B cell (primary cell): Measurements from ENCODE around the gene MTHFD1. TPM values are rescaled to one million over a fixed set of nuclear protein-coding genes. Genes with fewer than 3 reads are reported as not detected.

Experiments
- ATAC-seq: fragments of 200-7000 bp; cut with Tn5 transposase; one replicate; pipeline ENCODE4 v1.10.0; 2021; ENCODE audit warnings: low read depth, mild to moderate bottlenecking, moderate number of reproducible peaks, moderate library complexity
- CTCF ChIA-PET: fragments of 350-600 bp; sonication (Branson Sonifier 250); formaldehyde crosslinking; loops from one replicate; lab custom pipeline; 2021; ENCODE audit warnings: antibody characterized with exemption, inconsistent platforms; lab: Charles Lee
- POLR2A ChIA-PET: fragments of 350-600 bp; sonication (Branson Sonifier 250); formaldehyde crosslinking; loops from one replicate; lab custom pipeline; 2021; ENCODE audit warnings: antibody characterized with exemption; lab: Charles Lee
- DNase-seq: peaks from one replicate; pipeline ENCODE4 v3.0.0; 2013
- H2AFZ ChIP-seq: 2 replicates; pipeline ENCODE4 v1.6.1; 2012; ENCODE audit warnings: mild to moderate bottlenecking, low read depth, low read length; ENCODE audit not compliant: insufficient read depth, poor library complexity, severe bottlenecking
- H3K27ac ChIP-seq, 2 donors: 1 replicate in 1 of 2; 2 replicates in 1 of 2; pipeline ENCODE4 v1.5.1; 2012 to 2013; ENCODE audit warnings: low read length in 2 of 2, mild to moderate bottlenecking in 2 of 2, moderate library complexity in 1 of 2
- H3K27me3 ChIP-seq, 4 experiments: fragments of 200-600 bp in 1 of 4; sonication (generic) in 1 of 4; replicated peaks in 1 of 4; 1 replicate in 2 of 4; 2 replicates in 2 of 4; pipeline versions ENCODE4 v1.6.1 to v1.7.0; 2013 to 2016; ENCODE audit warnings: low read length in 3 of 4, mild to moderate bottlenecking in 2 of 4, mixed read lengths in 1 of 4, moderate library complexity in 1 of 4; ENCODE audit not compliant: insufficient read depth in 4 of 4, control insufficient read depth in 3 of 4; ENCODE audit errors: control extremely low read depth in 1 of 4
- H3K36me3 ChIP-seq, 2 experiments: replicated peaks in 1 of 2; 1 replicate in 1 of 2; 2 replicates in 1 of 2; pipeline versions ENCODE4 v1.6.1 to v1.7.1; 2013; ENCODE audit warnings: low read length in 1 of 2; ENCODE audit not compliant: insufficient read depth in 2 of 2, control insufficient read depth in 1 of 2; ENCODE audit errors: control extremely low read depth in 1 of 2, extremely low read depth in 1 of 2
- H3K4me1 ChIP-seq, 2 donors: fragments of 200-600 bp in 1 of 2; sonication (generic) in 1 of 2; 1 replicate in 1 of 2; 2 replicates in 1 of 2; pipeline versions ENCODE4 v1.5.1 to v1.6.1; 2013 to 2017; ENCODE audit warnings: low read length in 2 of 2; ENCODE audit not compliant: control insufficient read depth in 2 of 2, insufficient read depth in 2 of 2
- H3K4me2 ChIP-seq: replicated peaks from 2 replicates; pipeline ENCODE3; 2012; ENCODE audit warnings: mild to moderate bottlenecking, low read depth, low read length; ENCODE audit not compliant: poor library complexity, severe bottlenecking
- H3K4me3 ChIP-seq, 5 experiments: fragments of 200-600 bp in 1 of 5; sonication (generic) in 1 of 5; 1 replicate in 3 of 5; 2 replicates in 2 of 5; pipeline versions ENCODE4 v1.5.1 to v1.7.0; 2011 to 2016; ENCODE audit warnings: low read length in 4 of 5, mild to moderate bottlenecking in 4 of 5, low read depth in 2 of 5, control low read depth in 1 of 5, moderate library complexity in 1 of 5; ENCODE audit not compliant: insufficient read depth in 1 of 5; ENCODE audit errors: control extremely low read depth in 1 of 5, extremely low read depth in 1 of 5
- H3K79me2 ChIP-seq: fragments of 200-600 bp; sonication (generic); one replicate; pipeline ENCODE4 v1.6.0; 2016; ENCODE audit warnings: low read length; ENCODE audit not compliant: control insufficient read depth, insufficient read depth
- H3K9ac ChIP-seq: fragments of 200-600 bp; sonication (generic); 2 replicates; pipeline ENCODE4 v1.6.1; 2017; ENCODE audit warnings: mild to moderate bottlenecking, low read length, moderate library complexity
- H3K9me3 ChIP-seq, 3 donors: one replicate each; pipeline versions ENCODE4 v1.6.1 to v1.7.1; 2013; ENCODE audit warnings: low read length in 2 of 3; ENCODE audit not compliant: control insufficient read depth in 2 of 3, insufficient read depth in 1 of 3; ENCODE audit errors: control extremely low read depth in 1 of 3
- H4K20me1 ChIP-seq: 2 replicates; pipeline ENCODE4 v1.6.0; 2012; ENCODE audit warnings: mild to moderate bottlenecking, low read length; ENCODE audit not compliant: insufficient read depth, control insufficient read depth, poor library complexity, severe bottlenecking
- H3K27ac Mint-ChIP-seq: one replicate; pipeline ENCODE4 v1.8.0; 2021; ENCODE audit warnings: mixed read lengths
- H3K27me3 Mint-ChIP-seq: one replicate; pipeline ENCODE4 v1.8.0; 2021; ENCODE audit warnings: mixed read lengths
- H3K4me1 Mint-ChIP-seq: one replicate; pipeline ENCODE4 v1.8.0; 2021; ENCODE audit warnings: mixed read lengths
- H3K4me3 Mint-ChIP-seq: one replicate; pipeline ENCODE4 v1.8.0; 2021; ENCODE audit warnings: mixed read lengths
- H3K9me3 Mint-ChIP-seq: one replicate; pipeline ENCODE4 v1.8.0; 2022; ENCODE audit warnings: mixed read lengths; ENCODE audit not compliant: insufficient read depth
- EZH2 ChIP-seq: IDR thresholded peaks from 2 replicates; pipeline ENCODE4 v1.6.1; 2012; ENCODE audit warnings: borderline replicate concordance, low read depth, mild to moderate bottlenecking, moderate library complexity, low read length; ENCODE audit not compliant: insufficient read depth, poor library complexity, severe bottlenecking
- WGBS: methylation state at CpG from one replicate; pipeline ENCODE4 v1.1.5; 2013; ENCODE audit warnings: missing lambda C conversion rate; ENCODE audit not compliant: insufficient coverage; 5-methylcytosine and 5-hydroxymethylcytosine counted together
- intact Hi-C: fragments of 100-400 bp; cut with micrococcal nuclease; formaldehyde crosslinking; loops from one replicate; pipeline ENCODE4 v1.10.0; 2022
- polyA plus RNA-seq: library from polyadenylated mRNA; depleted of rRNA; stranded (reverse); fragments of >200 nt; gene quantifications from 2 replicates; pipeline ENCODE4 v1.2.3, GENCODE V29; 2012
- total RNA-seq, 2 donors: library from RNA; stranded (reverse); fragments of 120-200 nt in 1 of 2; gene quantifications; 1 replicate in 1 of 2; 2 replicates in 1 of 2; pipeline versions ENCODE4 v1.2.3 to v1.2.4, GENCODE V29; 2013 to 2022
- TF ChIP-seq, protein P1 (sequence below): fragments of 200-600 bp; IDR thresholded peaks from one replicate; pipeline ENCODE4 v1.8.0; 2022; ENCODE audit warnings: antibody characterized with exemption, mild to moderate bottlenecking

MTHFD1 gene
- total and polyA plus RNA-seq, 2 donors (not counting 1 experiment from before 2014, with no cell fraction given) = 32.3 to 51.3 TPM

GRCh38 chr14:64503434-64504309, 115.5 kb downstream of the MTHFD1 start, which contains the start of gene ZBTB25:
ZBTB25 (minus strand) TSS chr14:64503838; CDS start chr14:64490533, 13,305 bp downstream.
- Histone ChIP-seq H3K27ac (peak within 1 kb of the TSS; percentile 99 to 100), H3K79me2 (peaks cover 81% of the 10 kb centered on the region), H3K4me1 (peaks cover 63 to 65% of the 10 kb centered on the region in 2 donors), H3K9ac (peak within 1 kb of the TSS; percentile 95), H3K4me2 (peak within 1 kb of the TSS; percentile 86), H3K36me3 (peaks cover 0 to 4% of the 10 kb centered on the region in 2 experiments), H4K20me1 (peaks cover 38% of the 10 kb centered on the region), H3K27me3 (no peaks in the 10 kb centered on the region), H2AFZ (peak within 1 kb of the TSS; percentile 74), H3K9me3 (no peaks in the 10 kb centered on the region), H3K4me3 (peak within 1 kb of the TSS; percentile 87 to 98 (median 95))
- DNase-seq = peak; percentile 99
- H3K4me1 Mint-ChIP-seq = peaks cover 61% of the 10 kb centered on the region
- H3K9me3 Mint-ChIP-seq = no peaks in the 10 kb centered on the region
- peak within 1 kb of the TSS; percentile 95 for H3K4me3 Mint-ChIP-seq
- WGBS = under 1% methylated on average over 87 of the region's 87 CpGs
- intact Hi-C loops = loop anchor here (1.0 to 5.0 kb wide), 12 partner anchors 8 to 909 kb away; partner anchors contain the start of genes CHURC1, FUT8, HSPA2 and MTHFD1
- H3K27me3 Mint-ChIP-seq = no peaks in the 10 kb centered on the region
- ChIA-PET CTCF (interaction anchor here (0.9 to 3.1 kb wide), 11 partner anchors 8 to 165 kb away, joined by 3 to 42 read pairs (median 4); partner anchors contain the start of gene HSPA2), POLR2A (interaction anchor here (0.6 to 3.4 kb wide), 14 partner anchors 12 to 862 kb away, joined by 3 to 28 read pairs (median 6); partner anchors contain the start of genes AKAP5, HSPA2, MTHFD1 and WDR89)
- no peak for TF ChIP-seq EZH2
- TF ChIP-seq, protein P1, sequence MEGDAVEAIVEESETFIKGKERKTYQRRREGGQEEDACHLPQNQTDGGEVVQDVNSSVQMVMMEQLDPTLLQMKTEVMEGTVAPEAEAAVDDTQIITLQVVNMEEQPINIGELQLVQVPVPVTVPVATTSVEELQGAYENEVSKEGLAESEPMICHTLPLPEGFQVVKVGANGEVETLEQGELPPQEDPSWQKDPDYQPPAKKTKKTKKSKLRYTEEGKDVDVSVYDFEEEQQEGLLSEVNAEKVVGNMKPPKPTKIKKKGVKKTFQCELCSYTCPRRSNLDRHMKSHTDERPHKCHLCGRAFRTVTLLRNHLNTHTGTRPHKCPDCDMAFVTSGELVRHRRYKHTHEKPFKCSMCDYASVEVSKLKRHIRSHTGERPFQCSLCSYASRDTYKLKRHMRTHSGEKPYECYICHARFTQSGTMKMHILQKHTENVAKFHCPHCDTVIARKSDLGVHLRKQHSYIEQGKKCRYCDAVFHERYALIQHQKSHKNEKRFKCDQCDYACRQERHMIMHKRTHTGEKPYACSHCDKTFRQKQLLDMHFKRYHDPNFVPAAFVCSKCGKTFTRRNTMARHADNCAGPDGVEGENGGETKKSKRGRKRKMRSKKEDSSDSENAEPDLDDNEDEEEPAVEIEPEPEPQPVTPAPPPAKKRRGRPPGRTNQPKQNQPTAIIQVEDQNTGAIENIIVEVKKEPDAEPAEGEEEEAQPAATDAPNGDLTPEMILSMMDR = no peak
- peak within 1 kb of the TSS; percentile 100 for H3K27ac Mint-ChIP-seq
- peak; percentile 64 for ATAC-seq
